ENCODE results near the gene LRRC8B.

LRRC8B gene

DNA sequence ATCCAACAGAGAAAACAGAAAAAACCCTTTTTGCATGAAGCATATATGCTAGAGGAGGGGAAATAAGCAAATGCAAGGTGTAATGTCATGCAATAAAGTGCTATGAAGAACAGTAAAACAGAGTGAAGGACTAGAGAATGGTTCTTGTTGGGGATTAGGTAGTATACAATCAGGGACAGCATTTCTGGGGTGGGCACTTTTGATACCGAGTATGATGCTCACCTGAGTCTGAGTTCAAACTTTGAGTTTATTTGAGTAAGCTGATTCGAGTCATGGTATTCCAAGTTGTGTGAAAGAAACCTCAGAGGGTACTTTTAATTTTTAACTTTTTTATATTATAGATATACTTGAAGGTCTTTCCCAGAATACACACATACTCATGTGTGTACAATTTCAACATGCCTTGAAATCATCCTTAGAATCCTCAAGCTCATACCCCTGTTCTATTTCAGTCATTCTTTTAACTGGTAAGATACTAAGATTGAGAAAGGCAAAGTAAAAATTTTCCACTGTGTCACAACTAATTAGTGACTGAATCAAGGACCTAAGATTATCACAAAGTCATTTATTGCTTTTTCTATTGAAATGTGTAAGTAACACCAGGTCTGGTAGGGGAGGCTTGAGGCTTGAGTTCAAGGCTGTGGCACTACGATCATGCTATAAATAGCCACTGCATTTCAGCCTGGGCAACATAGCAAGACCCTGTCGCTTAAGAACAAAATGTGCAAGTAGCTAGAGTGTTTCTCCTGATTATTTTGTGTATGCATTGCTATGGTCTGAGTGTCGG lies 12.1 kb downstream of the LRRC8B start:
- no peak overlapping the region for H3K27ac ChIP-seq (ENCODE audit: low read length)
- no peaks in the 10 kb centered on the region for H4K20me1 ChIP-seq (ENCODE audit: insufficient read depth, low read length)
- H3K27me3 ChIP-seq (ENCODE audit: insufficient read depth, low read length, poor library complexity): no peaks in the 10 kb centered on the region
- H3K4me1 ChIP-seq (ENCODE audit: insufficient read depth, low read length): no peaks in the 10 kb centered on the region
- peaks cover 14% of the 10 kb centered on the region for H3K79me2 ChIP-seq (ENCODE audit: insufficient read depth, low read length)
- H2AFZ ChIP-seq (ENCODE audit: low read depth, low read length): no peak overlapping the region
- no peak overlapping the region for H3K4me3 ChIP-seq (ENCODE audit: low read depth in 1 of 2, low read length in 2 of 2)
- ATAC-seq (ENCODE audit: insufficient read depth, low read depth): no peak
- no peaks in the 10 kb centered on the region for H3K9me3 ChIP-seq (ENCODE audit: insufficient read depth, low read length, severe bottlenecking)
- TF ChIP-seq, protein P1, sequence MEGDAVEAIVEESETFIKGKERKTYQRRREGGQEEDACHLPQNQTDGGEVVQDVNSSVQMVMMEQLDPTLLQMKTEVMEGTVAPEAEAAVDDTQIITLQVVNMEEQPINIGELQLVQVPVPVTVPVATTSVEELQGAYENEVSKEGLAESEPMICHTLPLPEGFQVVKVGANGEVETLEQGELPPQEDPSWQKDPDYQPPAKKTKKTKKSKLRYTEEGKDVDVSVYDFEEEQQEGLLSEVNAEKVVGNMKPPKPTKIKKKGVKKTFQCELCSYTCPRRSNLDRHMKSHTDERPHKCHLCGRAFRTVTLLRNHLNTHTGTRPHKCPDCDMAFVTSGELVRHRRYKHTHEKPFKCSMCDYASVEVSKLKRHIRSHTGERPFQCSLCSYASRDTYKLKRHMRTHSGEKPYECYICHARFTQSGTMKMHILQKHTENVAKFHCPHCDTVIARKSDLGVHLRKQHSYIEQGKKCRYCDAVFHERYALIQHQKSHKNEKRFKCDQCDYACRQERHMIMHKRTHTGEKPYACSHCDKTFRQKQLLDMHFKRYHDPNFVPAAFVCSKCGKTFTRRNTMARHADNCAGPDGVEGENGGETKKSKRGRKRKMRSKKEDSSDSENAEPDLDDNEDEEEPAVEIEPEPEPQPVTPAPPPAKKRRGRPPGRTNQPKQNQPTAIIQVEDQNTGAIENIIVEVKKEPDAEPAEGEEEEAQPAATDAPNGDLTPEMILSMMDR (IDR thresholded peaks at IDR 0.05; ENCODE audit: borderline replicate concordance, extremely low read depth, low read length, poor library complexity, severe bottlenecking): no peak
- TF ChIP-seq EZH2 (IDR thresholded peaks at IDR 0.05; ENCODE audit: borderline replicate concordance, low read depth, low read length, severe bottlenecking): no peak
- no peaks in the 10 kb centered on the region for H3K36me3 ChIP-seq (ENCODE audit: insufficient read depth, low read length)
- no peak overlapping the region for H3K9ac ChIP-seq (ENCODE audit: low read depth, low read length)
- no peak overlapping the region for H3K4me2 ChIP-seq (ENCODE audit: insufficient read depth, low read length)
- DNase-seq: no peak

DNA sequence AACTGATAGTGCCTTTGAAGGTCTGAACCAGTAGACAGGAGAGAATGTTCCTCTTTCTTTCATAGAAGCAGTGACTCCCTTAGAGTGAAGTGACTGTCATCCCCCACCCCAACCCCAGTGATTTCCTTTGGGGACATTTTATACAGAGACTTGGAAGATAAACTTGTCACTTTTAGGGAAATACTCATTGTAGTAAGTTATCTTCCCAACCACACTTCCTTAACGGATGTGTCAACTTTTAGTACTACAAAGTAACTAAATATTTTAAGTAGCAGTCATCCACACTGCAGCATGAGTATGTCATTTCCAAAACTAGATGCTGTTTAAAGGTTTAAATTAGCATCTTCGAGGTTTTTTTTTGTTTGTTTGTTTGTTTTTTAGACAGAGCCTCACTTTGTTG lies 13.7 kb downstream of the LRRC8B start:
- no peaks in the 10 kb centered on the region for H3K4me1 ChIP-seq (ENCODE audit: insufficient read depth, low read length)
- no peak overlapping the region for H3K9ac ChIP-seq (ENCODE audit: low read depth, low read length)
- no peaks in the 10 kb centered on the region for H3K27me3 ChIP-seq (ENCODE audit: insufficient read depth, low read length, poor library complexity)
- no peaks in the 10 kb centered on the region for H4K20me1 ChIP-seq (ENCODE audit: insufficient read depth, low read length)
- no peak for ATAC-seq (ENCODE audit: insufficient read depth, low read depth)
- H3K27ac ChIP-seq (ENCODE audit: low read length): no peak overlapping the region
- no peaks in the 10 kb centered on the region for H3K9me3 ChIP-seq (ENCODE audit: insufficient read depth, low read length, severe bottlenecking)
- H3K79me2 ChIP-seq (ENCODE audit: insufficient read depth, low read length): peaks cover 7% of the 10 kb centered on the region
- H3K4me3 ChIP-seq (ENCODE audit: low read depth in 1 of 2, low read length in 2 of 2): no peak overlapping the region
- H2AFZ ChIP-seq (ENCODE audit: low read depth, low read length): no peak overlapping the region
- TF ChIP-seq, protein P1 (IDR thresholded peaks at IDR 0.05; ENCODE audit: borderline replicate concordance, extremely low read depth, low read length, poor library complexity, severe bottlenecking): no peak
- TF ChIP-seq EZH2 (IDR thresholded peaks at IDR 0.05; ENCODE audit: borderline replicate concordance, low read depth, low read length, severe bottlenecking): no peak
- no peaks in the 10 kb centered on the region for H3K36me3 ChIP-seq (ENCODE audit: insufficient read depth, low read length)
- no peak for DNase-seq
- H3K4me2 ChIP-seq (ENCODE audit: insufficient read depth, low read length): no peak overlapping the region

DNA sequence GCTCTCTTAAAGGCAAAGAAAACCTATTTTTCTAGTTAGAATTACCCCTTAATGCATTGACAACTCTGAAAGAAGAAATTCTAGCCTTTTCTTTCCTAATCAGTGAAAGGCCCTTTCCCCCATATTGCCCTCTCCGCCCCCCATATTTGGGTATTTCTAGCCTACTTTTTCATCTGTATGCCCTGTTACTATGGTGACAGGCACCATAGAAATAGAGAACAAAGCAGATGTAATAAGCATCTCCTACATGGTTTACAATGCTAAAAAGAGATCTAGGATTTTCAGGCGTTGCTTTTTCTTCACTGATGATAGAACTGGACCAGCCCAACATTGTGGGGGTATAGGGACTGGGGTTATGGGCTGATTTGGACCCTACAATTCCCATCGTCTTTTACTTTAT lies 14.5 kb downstream of the LRRC8B start:
- Histone ChIP-seq H3K27me3 (ENCODE audit: insufficient read depth, low read length, poor library complexity) (no peaks in the 10 kb centered on the region), H3K4me2 (ENCODE audit: insufficient read depth, low read length) (no peak overlapping the region), H3K27ac (ENCODE audit: low read length) (no peak overlapping the region), H3K9ac (ENCODE audit: low read depth, low read length) (no peak overlapping the region), H3K36me3 (ENCODE audit: insufficient read depth, low read length) (no peaks in the 10 kb centered on the region), H3K4me1 (ENCODE audit: insufficient read depth, low read length) (no peaks in the 10 kb centered on the region), H3K9me3 (ENCODE audit: insufficient read depth, low read length, severe bottlenecking) (no peaks in the 10 kb centered on the region), H4K20me1 (ENCODE audit: insufficient read depth, low read length) (no peaks in the 10 kb centered on the region), H3K4me3 (ENCODE audit: low read depth in 1 of 2, low read length in 2 of 2) (no peak overlapping the region), H2AFZ (ENCODE audit: low read depth, low read length) (no peak overlapping the region), H3K79me2 (ENCODE audit: insufficient read depth, low read length) (peaks cover 7% of the 10 kb centered on the region)
- no peak for TF ChIP-seq EZH2 (IDR thresholded peaks at IDR 0.05; ENCODE audit: borderline replicate concordance, low read depth, low read length, severe bottlenecking)
- TF ChIP-seq, protein P1 (IDR thresholded peaks at IDR 0.05; ENCODE audit: borderline replicate concordance, extremely low read depth, low read length, poor library complexity, severe bottlenecking): no peak
- ATAC-seq (ENCODE audit: insufficient read depth, low read depth) (no peak), DNase-seq (no peak)

All from DND-41 (cell line).